A673 (cell line): ENCODE data around the gene METTL22. TPM values are rescaled to one million over a fixed set of nuclear protein-coding genes. Genes with fewer than 3 reads are reported as not detected.

Experiments used
- BruUV-seq: library from RNA; stranded (reverse); fragments of 400-500 nt; replicated peaks from 2 replicates; lab custom pipeline; 2021; lab: Mats Ljungman, UMichigan
- CTCF ChIA-PET: fragments of 300-600 bp; sonication (Branson Sonifier 250); formaldehyde crosslinking; loops from one replicate; lab custom pipeline; 2022; ENCODE audit warnings: antibody characterized with exemption; lab: Charles Lee
- POLR2A ChIA-PET: fragments of 300-600 bp; sonication (Branson Sonifier 250); formaldehyde crosslinking; loops from one replicate; lab custom pipeline; 2022; ENCODE audit warnings: antibody characterized with exemption; ENCODE audit not compliant: low non-redundant PET; lab: Charles Lee
- DNase-seq: peaks from one replicate; pipeline ENCODE4 v3.0.0-alpha.2; 2015; ENCODE audit warnings: low spot score
- H3K27ac ChIP-seq: fragments of 200-600 bp; sonication (generic); 2 replicates; pipeline ENCODE4 v1.5.1; 2016; ENCODE audit warnings: mixed run types, low read depth, mild to moderate bottlenecking, mixed read lengths, antibody characterized with exemption, low read length; ENCODE audit not compliant: poor library complexity, severe bottlenecking
- H3K27me3 ChIP-seq: fragments of 200-600 bp; sonication (generic); replicated peaks from 2 replicates; pipeline ENCODE4 v1.6.1; 2017; ENCODE audit warnings: mixed run types, low read depth, mild to moderate bottlenecking, mixed read lengths, antibody characterized with exemption, low read length; ENCODE audit not compliant: insufficient read depth, poor library complexity
- H3K36me3 ChIP-seq: fragments of 200-600 bp; sonication (generic); 2 replicates; pipeline ENCODE4 v1.6.1; 2016; ENCODE audit warnings: mixed run types, mild to moderate bottlenecking, mixed read lengths, antibody characterized with exemption, low read length; ENCODE audit not compliant: insufficient read depth, poor library complexity, severe bottlenecking
- H3K4me1 ChIP-seq: fragments of 200-600 bp; sonication (generic); 2 replicates; pipeline ENCODE4 v1.6.1; 2017; ENCODE audit warnings: mixed run types, mild to moderate bottlenecking, mixed read lengths, antibody characterized with exemption, low read length; ENCODE audit not compliant: insufficient read depth, poor library complexity, severe bottlenecking
- H3K4me3 ChIP-seq: fragments of 200-600 bp; sonication (generic); 2 replicates; pipeline ENCODE4 v1.5.1; 2016; ENCODE audit warnings: low read depth, mixed run types, mild to moderate bottlenecking, mixed read lengths, low read length; ENCODE audit not compliant: poor library complexity, severe bottlenecking
- H3K9me3 ChIP-seq: fragments of 200-600 bp; sonication (generic); 2 replicates; pipeline ENCODE4 v1.6.1; 2016; ENCODE audit warnings: mixed run types, low read depth, mild to moderate bottlenecking, mixed read lengths, antibody characterized with exemption, low read length; ENCODE audit not compliant: poor library complexity, severe bottlenecking
- EZH2 ChIP-seq: fragments of 200-600 bp; sonication (generic); IDR thresholded peaks from 2 replicates; pipeline ENCODE4 v1.6.1; 2017; ENCODE audit warnings: borderline replicate concordance, low read depth, mild to moderate bottlenecking, mixed read lengths, antibody characterized with exemption, low read length; ENCODE audit not compliant: poor library complexity, severe bottlenecking
- intact Hi-C: fragments of 100-400 bp; cut with micrococcal nuclease; formaldehyde crosslinking; loops from one replicate; pipeline ENCODE4 v1.10.0; 2022; ENCODE audit not compliant: unreplicated experiment
- total RNA-seq: library from RNA; stranded (reverse); gene quantifications from 2 replicates; pipeline ENCODE4 v1.2.3, GENCODE V29; 2021
- TF ChIP-seq, protein P1 (sequence below): fragments of 300-800, 200-600 bp; sonication (generic); conservative IDR thresholded peaks from 2 replicates; pipeline ENCODE4 v1.5.1; 2017; ENCODE audit warnings: low read depth, mild to moderate bottlenecking, antibody characterized with exemption, low read length, moderate library complexity, mixed read lengths

Gene METTL22
- total RNA-seq, 1 experiment from 2014 or later, result 91.2 TPM

- Histone ChIP-seq H3K27ac (no peak overlapping the region), H3K4me3 (no peak overlapping the region), H3K9me3 (no peaks in the 10 kb centered on the region), H3K4me1 (peaks cover 12% of the 10 kb centered on the region), H3K27me3 (no peaks in the 10 kb centered on the region), H3K36me3 (no peaks in the 10 kb centered on the region)
- intact Hi-C loops, result no loop called here
- POLR2A ChIA-PET, result no interaction called here
- CTCF ChIA-PET, result no interaction called here
- no peak for DNase-seq
- no TSS peak for BruUV-seq
- TF ChIP-seq, protein P1, sequence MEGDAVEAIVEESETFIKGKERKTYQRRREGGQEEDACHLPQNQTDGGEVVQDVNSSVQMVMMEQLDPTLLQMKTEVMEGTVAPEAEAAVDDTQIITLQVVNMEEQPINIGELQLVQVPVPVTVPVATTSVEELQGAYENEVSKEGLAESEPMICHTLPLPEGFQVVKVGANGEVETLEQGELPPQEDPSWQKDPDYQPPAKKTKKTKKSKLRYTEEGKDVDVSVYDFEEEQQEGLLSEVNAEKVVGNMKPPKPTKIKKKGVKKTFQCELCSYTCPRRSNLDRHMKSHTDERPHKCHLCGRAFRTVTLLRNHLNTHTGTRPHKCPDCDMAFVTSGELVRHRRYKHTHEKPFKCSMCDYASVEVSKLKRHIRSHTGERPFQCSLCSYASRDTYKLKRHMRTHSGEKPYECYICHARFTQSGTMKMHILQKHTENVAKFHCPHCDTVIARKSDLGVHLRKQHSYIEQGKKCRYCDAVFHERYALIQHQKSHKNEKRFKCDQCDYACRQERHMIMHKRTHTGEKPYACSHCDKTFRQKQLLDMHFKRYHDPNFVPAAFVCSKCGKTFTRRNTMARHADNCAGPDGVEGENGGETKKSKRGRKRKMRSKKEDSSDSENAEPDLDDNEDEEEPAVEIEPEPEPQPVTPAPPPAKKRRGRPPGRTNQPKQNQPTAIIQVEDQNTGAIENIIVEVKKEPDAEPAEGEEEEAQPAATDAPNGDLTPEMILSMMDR, result no peak
- TF ChIP-seq EZH2, result no peak
Measured at GRCh38 chr16:8678068-8678927, 56.8 kb downstream of the METTL22 start.

DNA sequence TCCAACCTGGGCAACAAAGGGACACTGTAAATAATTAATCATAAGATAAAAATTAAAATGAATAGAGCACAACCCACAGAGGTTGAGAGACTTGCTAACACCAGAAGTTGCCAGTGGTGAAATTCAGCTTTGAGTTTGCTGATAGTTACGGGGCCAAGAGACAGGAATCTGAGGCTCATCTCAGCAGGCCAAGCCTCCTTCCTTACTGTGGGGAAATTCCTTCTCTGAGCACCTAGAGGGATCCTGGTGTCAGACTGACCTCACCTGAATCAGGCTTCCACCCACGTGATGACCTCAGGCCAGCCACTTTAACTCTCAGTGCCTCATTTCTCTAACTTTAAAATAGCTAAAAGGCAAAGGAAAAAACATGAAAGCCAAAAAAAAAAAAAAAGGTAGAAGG lies 57.7 kb downstream of the METTL22 start:
- intact Hi-C loops, result no loop called here
- POLR2A ChIA-PET, result no interaction called here
- TF ChIP-seq, protein P1, result no peak
- TF ChIP-seq EZH2, result no peak

DNA sequence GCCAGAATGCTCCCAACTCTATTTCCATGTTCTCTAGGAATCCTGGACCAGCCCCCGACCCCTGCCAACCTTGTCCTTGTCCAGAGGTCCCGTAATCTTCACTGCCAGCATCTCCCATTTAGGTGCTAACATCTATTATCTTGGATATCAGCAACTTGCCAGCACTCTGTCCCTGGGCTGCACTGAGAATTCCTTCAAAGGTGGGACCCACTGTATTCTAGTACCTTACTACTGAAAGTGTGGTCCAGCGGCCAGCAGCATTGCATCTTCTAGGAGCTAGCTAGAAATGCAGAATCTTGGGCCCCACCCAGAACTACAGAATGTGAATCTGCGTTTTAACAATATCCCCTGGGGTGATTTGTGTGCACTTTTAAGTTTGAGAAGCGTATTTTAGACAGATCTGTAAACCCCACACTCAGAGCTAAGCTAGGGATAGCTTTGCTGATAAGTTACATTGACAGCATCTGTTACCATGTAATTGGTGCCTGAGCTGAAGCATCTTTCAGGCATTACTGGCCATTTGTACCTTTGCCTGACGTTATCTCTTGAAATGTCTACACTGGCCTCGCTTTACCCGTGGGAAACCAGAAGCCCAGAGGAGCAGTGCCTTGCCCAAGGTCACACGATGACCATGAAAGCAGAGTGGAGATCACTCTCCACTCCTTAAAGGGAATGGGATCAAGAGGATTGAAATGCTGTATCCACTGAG lies 61.2 kb downstream of the METTL22 start:
- CTCF ChIA-PET, result no interaction called here
- Histone ChIP-seq H3K36me3 (no peaks in the 10 kb centered on the region), H3K4me1 (no peaks in the 10 kb centered on the region), H3K4me3 (no peak overlapping the region), H3K9me3 (no peaks in the 10 kb centered on the region), H3K27ac (no peak overlapping the region), H3K27me3 (no peaks in the 10 kb centered on the region)
- intact Hi-C loops, result no loop called here
- POLR2A ChIA-PET, result no interaction called here
- no peak for DNase-seq
- no peak for TF ChIP-seq EZH2
- TF ChIP-seq, protein P1, result no peak
- BruUV-seq, result no TSS peak

More for the DNA sequence above, 57.7 kb downstream of the METTL22 start:
- DNase-seq, result no peak
- H3K9me3 ChIP-seq, result no peaks in the 10 kb centered on the region
- H3K4me1 ChIP-seq, result peaks cover 12% of the 10 kb centered on the region
- no peaks in the 10 kb centered on the region for H3K36me3 ChIP-seq
- no TSS peak for BruUV-seq
- CTCF ChIA-PET, result no interaction called here
- H3K27ac ChIP-seq, result no peak overlapping the region
- H3K27me3 ChIP-seq, result no peaks in the 10 kb centered on the region
- no peak overlapping the region for H3K4me3 ChIP-seq
